SU-DHL-6 (cell line): ENCODE measurements around the gene RNU6-1.

Experiments used
- EZH2phosphoT487 ChIP-seq: fragments of 200-600 bp; sonication (generic), shearing (Covaris generic); conservative IDR thresholded peaks from 2 replicates; pipeline ENCODE4 v1.6.1; 2018; ENCODE audit warnings: mild to moderate bottlenecking, antibody characterized with exemption, low read length, moderate library complexity, mixed read lengths
- TF ChIP-seq, protein P1 (sequence below): fragments of 200-600 bp; sonication (generic); IDR thresholded peaks from one replicate; pipeline ENCODE4 v1.5.1; 2017; ENCODE audit warnings: antibody characterized with exemption, mild to moderate bottlenecking, low read length, moderate library complexity; ENCODE audit not compliant: insufficient read depth, poor library complexity, severe bottlenecking

DNA sequence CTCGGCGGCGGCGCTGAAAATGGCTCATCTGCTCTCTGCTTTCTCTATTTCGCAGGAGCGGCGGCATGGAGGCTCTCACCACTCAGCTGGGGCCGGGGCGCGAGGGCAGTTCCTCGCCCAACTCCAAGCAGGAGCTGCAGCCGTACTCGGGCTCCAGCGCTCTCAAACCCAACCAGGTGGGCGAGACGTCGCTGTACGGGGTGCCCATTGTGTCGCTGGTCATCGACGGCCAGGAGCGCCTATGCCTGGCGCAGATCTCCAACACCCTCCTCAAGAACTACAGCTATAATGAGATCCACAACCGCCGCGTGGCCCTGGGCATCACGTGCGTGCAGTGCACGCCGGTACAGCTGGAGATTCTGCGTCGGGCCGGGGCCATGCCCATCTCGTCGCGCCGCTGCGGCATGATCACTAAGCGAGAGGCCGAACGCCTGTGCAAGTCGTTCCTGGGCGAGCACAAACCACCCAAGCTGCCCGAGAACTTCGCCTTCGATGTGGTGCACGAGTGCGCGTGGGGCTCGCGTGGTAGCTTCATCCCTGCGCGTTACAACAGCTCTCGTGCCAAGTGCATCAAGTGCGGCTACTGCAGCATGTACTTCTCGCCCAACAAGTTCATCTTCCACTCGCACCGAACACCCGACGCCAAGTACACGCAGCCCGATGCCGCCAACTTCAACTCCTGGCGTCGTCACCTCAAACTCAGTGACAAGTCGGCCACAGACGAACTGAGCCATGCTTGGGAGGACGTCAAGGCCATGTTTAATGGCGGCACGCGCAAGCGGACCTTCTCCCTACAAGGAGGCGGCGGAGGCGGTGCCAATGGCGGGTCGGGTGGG lies 13.7 kb downstream of the RNU6-1 start:
- TF ChIP-seq, protein P1, sequence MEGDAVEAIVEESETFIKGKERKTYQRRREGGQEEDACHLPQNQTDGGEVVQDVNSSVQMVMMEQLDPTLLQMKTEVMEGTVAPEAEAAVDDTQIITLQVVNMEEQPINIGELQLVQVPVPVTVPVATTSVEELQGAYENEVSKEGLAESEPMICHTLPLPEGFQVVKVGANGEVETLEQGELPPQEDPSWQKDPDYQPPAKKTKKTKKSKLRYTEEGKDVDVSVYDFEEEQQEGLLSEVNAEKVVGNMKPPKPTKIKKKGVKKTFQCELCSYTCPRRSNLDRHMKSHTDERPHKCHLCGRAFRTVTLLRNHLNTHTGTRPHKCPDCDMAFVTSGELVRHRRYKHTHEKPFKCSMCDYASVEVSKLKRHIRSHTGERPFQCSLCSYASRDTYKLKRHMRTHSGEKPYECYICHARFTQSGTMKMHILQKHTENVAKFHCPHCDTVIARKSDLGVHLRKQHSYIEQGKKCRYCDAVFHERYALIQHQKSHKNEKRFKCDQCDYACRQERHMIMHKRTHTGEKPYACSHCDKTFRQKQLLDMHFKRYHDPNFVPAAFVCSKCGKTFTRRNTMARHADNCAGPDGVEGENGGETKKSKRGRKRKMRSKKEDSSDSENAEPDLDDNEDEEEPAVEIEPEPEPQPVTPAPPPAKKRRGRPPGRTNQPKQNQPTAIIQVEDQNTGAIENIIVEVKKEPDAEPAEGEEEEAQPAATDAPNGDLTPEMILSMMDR = no peak
- no peak for TF ChIP-seq EZH2phosphoT487
